Mucosa of descending colon (tissue), 3 donors: ENCODE results near the gene TTC33. TPM values are rescaled to one million over a fixed set of nuclear protein-coding genes. Genes with fewer than 3 reads are reported as not detected.

ENCODE experiments used
- ATAC-seq: fragments of 200-7000 bp; cut with Tn5 transposase; one replicate; pipeline ENCODE4 v1.9.1; 2020; ENCODE audit warnings: mild to moderate bottlenecking, moderate library complexity
- DNase-seq, 3 donors: peaks; one replicate each; pipeline ENCODE4 v3.0.0-alpha.2; 2020
- H3K36me3 ChIP-seq: fragments of 200-600 bp; one replicate; pipeline ENCODE4 v1.8.0; 2021; ENCODE audit warnings: low read depth, mild to moderate bottlenecking
- H3K4me1 ChIP-seq: fragments of 200-600 bp; one replicate; pipeline ENCODE4 v1.8.0; 2021; ENCODE audit warnings: low read depth, mild to moderate bottlenecking
- H3K4me3 ChIP-seq: fragments of 200-600 bp; one replicate; pipeline ENCODE4 v1.8.0; 2021; ENCODE audit warnings: mild to moderate bottlenecking
- H3K9me3 ChIP-seq: fragments of 200-600 bp; one replicate; pipeline ENCODE4 v1.8.0; 2021; ENCODE audit warnings: mild to moderate bottlenecking
- intact Hi-C, 2 donors: fragments of 100-400 bp; cut with DNase I in 1 of 2; cut with micrococcal nuclease in 1 of 2; formaldehyde crosslinking; loops; one replicate each; pipeline versions ENCODE4 v1.11.0 to v1.11.1; 2022; cut with DNase I, micrococcal nuclease
- total RNA-seq, 3 donors: library from RNA; stranded (reverse); fragmentation: NEBNext Ultra II Directional in 2 of 3; extraction: Animal tissue kit (Norgen Biotek cat#: 25700) in 2 of 3; gene quantifications; one replicate each; pipeline versions ENCODE4 v1.2.1 to v1.2.4, GENCODE V29; 2021 to 2023
- TF ChIP-seq, protein P1 (sequence below): fragments of 200-600 bp; IDR thresholded peaks from one replicate; pipeline ENCODE4 v1.8.0; 2022; ENCODE audit warnings: antibody characterized with exemption, mild to moderate bottlenecking
- donor health status: DM: no; HTN: no; CAD: no; lungs with moderate emphysema.
- donor health status: DM: no; HTN: no; CAD: no.
- donor health status: DM: no; HTN: yes; CAD: no.

The TTC33 gene
- total RNA-seq, 3 donors from 2014 or later: 15.1 to 22.6 (median 17.2) TPM

- no peaks in the 10 kb centered on the region for H3K4me1 ChIP-seq
- TF ChIP-seq, protein P1, sequence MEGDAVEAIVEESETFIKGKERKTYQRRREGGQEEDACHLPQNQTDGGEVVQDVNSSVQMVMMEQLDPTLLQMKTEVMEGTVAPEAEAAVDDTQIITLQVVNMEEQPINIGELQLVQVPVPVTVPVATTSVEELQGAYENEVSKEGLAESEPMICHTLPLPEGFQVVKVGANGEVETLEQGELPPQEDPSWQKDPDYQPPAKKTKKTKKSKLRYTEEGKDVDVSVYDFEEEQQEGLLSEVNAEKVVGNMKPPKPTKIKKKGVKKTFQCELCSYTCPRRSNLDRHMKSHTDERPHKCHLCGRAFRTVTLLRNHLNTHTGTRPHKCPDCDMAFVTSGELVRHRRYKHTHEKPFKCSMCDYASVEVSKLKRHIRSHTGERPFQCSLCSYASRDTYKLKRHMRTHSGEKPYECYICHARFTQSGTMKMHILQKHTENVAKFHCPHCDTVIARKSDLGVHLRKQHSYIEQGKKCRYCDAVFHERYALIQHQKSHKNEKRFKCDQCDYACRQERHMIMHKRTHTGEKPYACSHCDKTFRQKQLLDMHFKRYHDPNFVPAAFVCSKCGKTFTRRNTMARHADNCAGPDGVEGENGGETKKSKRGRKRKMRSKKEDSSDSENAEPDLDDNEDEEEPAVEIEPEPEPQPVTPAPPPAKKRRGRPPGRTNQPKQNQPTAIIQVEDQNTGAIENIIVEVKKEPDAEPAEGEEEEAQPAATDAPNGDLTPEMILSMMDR: no peak
- ATAC-seq (no peak), DNase-seq (no peak)
- H3K9me3 ChIP-seq: no peaks in the 10 kb centered on the region
- no peak overlapping the region for H3K4me3 ChIP-seq
- H3K36me3 ChIP-seq: no peaks in the 10 kb centered on the region
- intact Hi-C loops: no loop called here
Observed at GRCh38 chr5:40560474-40561110, 195.2 kb downstream of the TTC33 start.

GRCh38 chr5:40559306-40559705 is 196.5 kb downstream of the TTC33 start:
- Histone ChIP-seq H3K9me3 (no peaks in the 10 kb centered on the region), H3K36me3 (no peaks in the 10 kb centered on the region), H3K4me1 (peaks cover 6% of the 10 kb centered on the region), H3K4me3 (no peak overlapping the region)
- TF ChIP-seq, protein P1: no peak
- ATAC-seq: no peak
- intact Hi-C loops: no loop called here
- DNase-seq: no peak

GRCh38 chr5:40557501-40557900 is 198.3 kb downstream of the TTC33 start:
- Histone ChIP-seq H3K36me3 (no peaks in the 10 kb centered on the region), H3K9me3 (no peaks in the 10 kb centered on the region), H3K4me1 (peaks cover 6% of the 10 kb centered on the region), H3K4me3 (no peak overlapping the region)
- intact Hi-C loops: no loop called here
- TF ChIP-seq, protein P1: no peak
- ATAC-seq (no peak), DNase-seq (no peak)

GRCh38 chr5:40556811-40557210 is 198.9 kb downstream of the TTC33 start:
- TF ChIP-seq, protein P1: no peak
- Histone ChIP-seq H3K4me1 (peaks cover 6% of the 10 kb centered on the region), H3K9me3 (no peaks in the 10 kb centered on the region), H3K36me3 (no peaks in the 10 kb centered on the region), H3K4me3 (no peak overlapping the region)
- intact Hi-C loops: no loop called here
- no peak for DNase-seq
- ATAC-seq: no peak

- Histone ChIP-seq H3K36me3 (no peaks in the 10 kb centered on the region), H3K4me3 (no peak overlapping the region), H3K4me1 (peaks cover 6% of the 10 kb centered on the region), H3K9me3 (no peaks in the 10 kb centered on the region)
- ATAC-seq (no peak), DNase-seq (no peak)
- TF ChIP-seq, protein P1: no peak
- intact Hi-C loops: no loop called here
Observed at GRCh38 chr5:40555886-40556285, 199.9 kb downstream of the TTC33 start.

DNA sequence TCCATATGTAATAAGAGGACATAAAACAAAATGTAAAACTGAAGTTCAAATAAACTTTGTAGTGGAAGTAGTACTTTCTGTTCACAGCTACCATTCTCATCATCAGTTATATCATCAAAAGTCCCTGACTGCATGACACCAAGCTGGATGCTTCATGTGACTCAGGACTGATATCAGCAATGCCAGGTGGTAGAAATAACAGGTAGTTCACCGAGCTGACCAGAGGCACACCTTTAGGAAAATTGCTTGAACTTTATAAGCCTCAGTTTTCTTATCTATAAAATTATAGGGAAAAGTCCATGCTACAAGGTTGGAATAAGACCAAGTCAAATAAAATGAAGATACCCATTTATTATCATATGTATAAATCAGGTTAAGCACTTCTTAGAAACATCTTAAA is 200.9 kb downstream of the TTC33 start:
- TF ChIP-seq, protein P1: no peak
- ATAC-seq (peak; percentile 95), DNase-seq (peak in 1 of 3 donors; percentile 17)
- Histone ChIP-seq H3K36me3 (no peaks in the 10 kb centered on the region), H3K9me3 (no peaks in the 10 kb centered on the region), H3K4me1 (peaks cover 6% of the 10 kb centered on the region), H3K4me3 (no peak overlapping the region)
- intact Hi-C loops: no loop called here
